Measurements from ENCODE around the gene FNDC3B.

The FNDC3B gene

GRCh38 chr3:172112734-172113120 lies 73.3 kb downstream of the FNDC3B start:
- no peak for DNase-seq (ENCODE audit: low read depth, low spot score)

DNA sequence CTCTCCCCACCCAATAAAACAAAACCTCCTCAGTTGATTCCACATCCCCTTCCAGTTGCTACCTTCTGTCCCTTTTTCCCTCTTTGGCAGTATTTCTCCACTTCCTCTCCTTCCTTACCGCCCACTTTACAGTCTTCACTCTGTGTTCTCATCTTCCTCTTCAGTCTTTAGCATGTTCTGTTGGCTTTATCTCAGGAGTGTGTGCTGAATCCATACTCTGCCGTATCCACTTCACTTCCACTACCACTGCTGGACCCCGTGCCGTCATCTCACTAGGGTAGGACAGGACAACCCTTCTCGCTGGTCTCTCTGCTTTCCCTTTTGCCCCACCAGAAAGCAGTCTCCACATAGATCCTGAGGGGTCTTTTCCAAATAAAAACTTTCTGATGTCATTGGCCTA lies 74.3 kb downstream of the FNDC3B start:
- DNase-seq (ENCODE audit: low read depth, low spot score): no peak

GRCh38 chr3:172115059-172115458 lies 75.7 kb downstream of the FNDC3B start:
- no peak for DNase-seq (ENCODE audit: low read depth, low spot score)

- no peak for DNase-seq (ENCODE audit: low read depth, low spot score)
Measured at GRCh38 chr3:172115787-172116186, 76.4 kb downstream of the FNDC3B start.

- DNase-seq (ENCODE audit: low read depth, low spot score): no peak
Measured at GRCh38 chr3:172118019-172118418, 78.6 kb downstream of the FNDC3B start.

DNA sequence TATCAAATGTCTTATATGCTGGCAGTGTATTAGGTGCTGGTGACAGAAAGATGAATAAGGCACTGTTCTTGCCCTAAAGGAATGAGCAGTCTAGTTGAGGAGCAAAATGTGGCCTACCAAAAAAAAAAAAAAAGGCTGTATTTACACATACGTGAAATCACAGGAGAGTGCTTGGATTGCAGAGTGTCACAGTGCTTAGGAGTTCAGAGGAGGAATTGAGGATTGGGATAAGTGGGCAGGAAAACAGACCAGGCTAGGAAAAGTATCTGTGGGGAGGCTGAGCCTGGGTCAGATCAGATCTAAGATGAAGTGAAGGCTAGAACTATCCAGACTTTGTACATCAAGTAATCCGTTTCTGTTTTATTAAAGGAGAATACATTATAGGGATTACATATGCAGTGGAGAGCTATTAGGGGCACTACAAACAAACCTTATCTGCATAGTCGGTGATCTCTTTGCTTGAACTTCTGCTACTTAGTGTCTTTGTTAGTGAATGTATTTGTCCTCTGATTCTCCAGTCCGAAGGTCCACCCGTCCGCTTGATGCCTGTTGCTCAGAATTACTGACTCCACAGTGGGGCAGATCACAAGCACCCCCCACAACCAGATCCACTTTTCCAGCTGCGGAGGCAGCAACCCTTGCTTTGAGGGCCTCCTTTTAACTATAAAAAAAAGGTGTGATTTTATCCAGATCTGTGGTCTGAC lies 80.0 kb downstream of the FNDC3B start:
- DNase-seq (ENCODE audit: low read depth, low spot score): no peak

GRCh38 chr3:172120912-172121311 lies 81.5 kb downstream of the FNDC3B start:
- no peak for DNase-seq (ENCODE audit: low read depth, low spot score)

- no peak for DNase-seq (ENCODE audit: low read depth, low spot score)
Measured at GRCh38 chr3:172121981-172122380, 82.6 kb downstream of the FNDC3B start.

GRCh38 chr3:172124271-172124670 lies 84.9 kb downstream of the FNDC3B start:
- no peak for DNase-seq (ENCODE audit: low read depth, low spot score)

DNA sequence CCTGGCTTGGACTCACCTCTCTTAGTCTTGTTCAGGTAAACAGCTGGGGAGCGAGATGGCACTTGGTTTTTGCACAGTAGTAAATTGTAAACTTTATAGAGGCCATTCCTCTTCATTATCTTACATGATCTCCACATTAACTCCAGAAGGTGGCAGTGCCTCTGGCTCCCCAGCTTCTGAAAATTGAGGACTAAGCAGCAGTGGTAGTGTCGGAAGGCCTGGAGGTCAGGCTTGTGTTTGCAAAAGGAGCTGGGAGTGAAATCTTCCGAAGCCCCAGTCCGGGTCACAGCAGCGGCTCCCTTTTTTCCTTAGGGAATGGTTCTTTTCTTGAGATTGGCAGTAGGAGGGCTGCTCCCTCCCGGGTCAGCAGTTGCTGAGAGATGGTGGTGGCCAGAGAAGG lies 85.7 kb downstream of the FNDC3B start:
- DNase-seq (ENCODE audit: low read depth, low spot score): no peak

- peak; percentile 64 for DNase-seq (ENCODE audit: low read depth, low spot score)
Measured at GRCh38 chr3:172125963-172126457, 86.6 kb downstream of the FNDC3B start.

- no peak for DNase-seq (ENCODE audit: low read depth, low spot score)
Measured at GRCh38 chr3:172126741-172127140, 87.4 kb downstream of the FNDC3B start.

GRCh38 chr3:172127141-172127540 lies 87.8 kb downstream of the FNDC3B start:
- no peak for DNase-seq (ENCODE audit: low read depth, low spot score)

DNA sequence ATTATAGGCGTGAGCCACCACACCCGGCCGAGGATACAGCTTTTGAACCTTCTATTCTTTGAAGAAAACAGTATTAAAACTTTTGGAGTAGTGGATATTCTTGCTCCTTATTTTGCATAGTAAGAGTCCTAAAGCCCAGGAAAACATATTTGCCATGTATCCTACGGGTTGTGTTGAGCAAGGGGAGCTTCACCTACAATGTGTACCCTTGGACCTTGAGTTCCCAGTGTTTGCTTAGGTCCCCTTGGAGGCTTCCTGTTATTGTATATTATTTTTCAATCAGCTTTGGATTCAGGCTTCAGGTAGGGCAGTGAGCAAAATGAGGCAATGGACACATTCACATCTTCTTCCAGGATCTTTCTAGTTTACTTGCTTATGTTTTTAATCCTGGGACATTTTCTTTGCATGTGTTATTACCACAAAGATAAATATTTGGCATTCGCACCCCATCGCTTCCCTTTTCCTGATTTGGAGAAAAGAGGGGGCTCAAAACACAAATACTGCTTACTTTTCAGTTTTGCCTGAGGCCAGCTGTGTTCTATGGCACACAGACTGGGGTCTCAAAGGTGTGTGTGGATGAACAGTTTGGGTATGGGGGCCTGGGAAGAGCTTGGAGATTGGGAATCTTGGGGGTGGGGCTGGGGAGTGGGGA lies 88.7 kb downstream of the FNDC3B start:
- DNase-seq (ENCODE audit: low read depth, low spot score): no peak

DNA sequence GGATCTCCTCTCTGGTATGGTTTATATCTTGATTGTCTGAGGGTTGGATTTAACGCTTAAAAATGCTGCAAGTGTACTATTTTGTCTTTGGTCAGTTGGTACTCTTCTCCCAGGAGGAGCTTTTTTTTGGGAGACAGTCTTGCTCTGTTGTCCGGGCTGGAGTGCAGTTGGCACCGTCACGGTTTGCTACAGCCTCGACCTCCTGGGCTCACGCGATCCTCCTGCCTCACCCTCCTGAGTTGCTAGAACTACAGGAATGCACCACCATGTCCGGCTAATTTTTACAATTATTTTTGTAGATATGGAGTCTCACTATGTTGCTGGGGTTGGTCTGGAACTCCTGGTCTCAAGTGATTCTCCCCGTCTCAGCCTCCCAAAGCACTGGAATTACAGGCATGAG lies 89.5 kb downstream of the FNDC3B start:
- no peak for DNase-seq (ENCODE audit: low read depth, low spot score)

DNA sequence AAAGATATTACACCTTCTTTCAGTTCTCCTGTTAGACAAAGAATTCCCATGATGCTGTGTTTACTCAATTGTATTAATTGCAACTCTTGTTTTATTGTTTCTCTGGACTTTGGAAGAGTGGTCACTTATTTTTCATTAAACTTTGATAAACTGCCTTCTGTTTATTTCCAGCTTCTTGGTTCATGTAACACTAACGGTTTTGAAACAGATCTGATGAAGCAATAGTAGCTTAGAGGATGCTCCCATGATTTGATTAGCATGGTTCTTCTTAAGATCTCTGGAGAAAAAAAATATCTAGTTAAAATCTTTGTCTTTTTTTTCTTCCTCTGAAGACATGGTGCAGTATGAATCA lies 90.1 kb downstream of the FNDC3B start:
- DNase-seq (ENCODE audit: low read depth, low spot score): no peak

GRCh38 chr3:172129850-172130716 lies 90.7 kb downstream of the FNDC3B start:
- peak; percentile 96 for DNase-seq (ENCODE audit: low read depth, low spot score)

GRCh38 chr3:172130717-172131050 lies 91.3 kb downstream of the FNDC3B start:
- DNase-seq (ENCODE audit: low read depth, low spot score): no peak

DNA sequence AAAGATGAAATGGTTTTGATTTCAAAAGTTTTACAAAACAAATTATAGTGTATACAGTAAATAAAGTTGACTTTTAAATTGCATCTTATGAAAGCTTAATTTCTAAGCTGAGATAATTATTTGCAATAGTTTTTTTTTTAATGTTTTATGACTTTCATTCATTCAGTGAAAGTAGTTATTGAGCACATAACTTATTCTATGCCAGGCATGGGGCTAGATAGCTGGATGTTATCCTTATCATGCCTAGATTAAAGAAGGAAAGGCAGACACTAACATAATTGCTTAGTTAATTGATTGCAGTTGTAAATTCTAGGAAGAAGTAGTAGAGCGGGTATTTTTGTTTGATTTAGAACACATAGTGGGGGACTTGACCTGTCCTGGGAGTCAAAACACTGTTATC lies 92.4 kb downstream of the FNDC3B start:
- no peak for DNase-seq (ENCODE audit: low read depth, low spot score)

DNA sequence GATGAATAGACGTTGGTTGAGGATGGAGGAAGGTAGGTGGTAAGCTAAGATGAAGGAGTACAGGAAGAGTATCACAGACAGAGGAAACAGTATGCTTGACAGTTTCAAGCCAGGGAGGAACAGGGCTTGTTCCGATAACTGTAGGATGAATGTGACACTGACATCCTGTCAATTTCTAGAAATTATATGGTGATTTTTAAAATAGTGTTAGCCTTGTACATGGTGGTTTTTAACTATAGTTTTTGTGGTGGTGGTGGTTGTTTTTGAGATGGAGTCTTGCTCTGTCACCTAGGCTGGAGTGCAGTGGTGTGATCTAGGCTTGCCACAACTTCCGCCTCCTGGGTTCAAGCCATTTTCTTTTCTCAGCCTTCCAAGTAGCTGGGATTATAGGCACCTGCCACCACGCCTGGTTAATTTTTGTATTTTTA lies 92.8 kb downstream of the FNDC3B start:
- no peak for DNase-seq (ENCODE audit: low read depth, low spot score)

- no peak for DNase-seq (ENCODE audit: low read depth, low spot score)
Measured at GRCh38 chr3:172132721-172133311, 93.4 kb downstream of the FNDC3B start.

GRCh38 chr3:172133838-172134237 lies 94.5 kb downstream of the FNDC3B start:
- no peak for DNase-seq (ENCODE audit: low read depth, low spot score)

Measured in astrocyte of the hippocampus (primary cell).